Liver (tissue), 9 donors: ENCODE data around the gene NBEA. TPM values are rescaled to one million over a fixed set of nuclear protein-coding genes. Genes with fewer than 3 reads are reported as not detected.

ENCODE experiments used
- DNase-seq: peaks from one replicate; pipeline ENCODE4 v3.0.0-alpha.2; 2017; ENCODE audit warnings: low spot score
- H3K27ac ChIP-seq, 2 donors: one replicate each; pipeline ENCODE4 v1.7.0; 2013; ENCODE audit warnings: inconsistent platforms in 2 of 2, low read length in 2 of 2, control low read depth in 1 of 2, low read depth in 1 of 2, mild to moderate bottlenecking in 1 of 2
- H3K27me3 ChIP-seq, 4 donors: one replicate each; pipeline versions ENCODE4 v1.6.1 to v1.7.0; 2013; ENCODE audit warnings: low read length in 3 of 4, inconsistent platforms in 1 of 4, mild to moderate bottlenecking in 1 of 4, moderate library complexity in 1 of 4; ENCODE audit not compliant: control insufficient read depth in 4 of 4, insufficient read depth in 4 of 4
- H3K36me3 ChIP-seq, 4 donors: one replicate each; pipeline versions ENCODE4 v1.6.1 to v1.7.0; 2013; ENCODE audit warnings: low read length in 3 of 4, mild to moderate bottlenecking in 3 of 4, low read depth in 1 of 4, moderate library complexity in 1 of 4; ENCODE audit not compliant: control insufficient read depth in 4 of 4, insufficient read depth in 3 of 4
- H3K4me1 ChIP-seq, 4 donors: one replicate each; pipeline versions ENCODE4 v1.6.1 to v1.7.0; 2013; ENCODE audit warnings: low read length in 3 of 4, mild to moderate bottlenecking in 3 of 4, moderate library complexity in 1 of 4; ENCODE audit not compliant: control insufficient read depth in 4 of 4, insufficient read depth in 4 of 4
- H3K4me3 ChIP-seq, 3 donors: one replicate each; pipeline versions ENCODE4 v1.6.1 to v1.7.0; 2013; ENCODE audit warnings: low read length in 3 of 3, control low read depth in 1 of 3, low read depth in 1 of 3, mild to moderate bottlenecking in 1 of 3
- H3K9ac ChIP-seq, 2 donors: one replicate each; pipeline ENCODE4 v1.7.0; 2013; ENCODE audit warnings: low read length in 2 of 2, mild to moderate bottlenecking in 2 of 2, moderate library complexity in 2 of 2, control low read depth in 1 of 2, low read depth in 1 of 2
- H3K9me3 ChIP-seq, 4 donors: one replicate each; pipeline versions ENCODE4 v1.6.1 to v1.7.0; 2013; ENCODE audit warnings: low read length in 3 of 4; ENCODE audit not compliant: control insufficient read depth in 4 of 4
- EGR1 ChIP-seq, 2 donors: IDR thresholded peaks; 2 replicates each; pipeline ENCODE4 v1.6.1; 2016 to 2018; ENCODE audit warnings: antibody characterized with exemption in 2 of 2, low read depth in 2 of 2
- FOXA1 ChIP-seq: IDR thresholded peaks from 2 replicates; pipeline ENCODE4 v1.6.1; 2016; ENCODE audit warnings: antibody characterized with exemption
- GABPA ChIP-seq, 2 donors: IDR thresholded peaks in 1 of 2; conservative IDR thresholded peaks in 1 of 2; 2 replicates each; pipeline ENCODE4 v1.6.1; 2016; ENCODE audit warnings: antibody characterized with exemption in 2 of 2, mild to moderate bottlenecking in 1 of 2, moderate library complexity in 1 of 2
- HNF4A ChIP-seq, 2 donors: conservative IDR thresholded peaks; 2 replicates each; pipeline ENCODE4 v1.6.1; 2016; ENCODE audit warnings: antibody characterized with exemption in 2 of 2, mild to moderate bottlenecking in 2 of 2
- HNF4G ChIP-seq: IDR thresholded peaks from 2 replicates; pipeline ENCODE4 v1.6.1; 2016; ENCODE audit warnings: antibody characterized with exemption
- JUND ChIP-seq, 2 donors: IDR thresholded peaks; 2 replicates each; pipeline ENCODE4 v1.6.1; 2016; ENCODE audit warnings: antibody characterized with exemption in 2 of 2
- NR2F2 ChIP-seq: IDR thresholded peaks from 2 replicates; pipeline ENCODE4 v1.6.1; 2016; ENCODE audit warnings: antibody characterized with exemption
- RAD21 ChIP-seq, 2 donors: IDR thresholded peaks; 2 replicates each; pipeline ENCODE4 v1.6.1; 2016; ENCODE audit warnings: antibody characterized with exemption in 2 of 2, mild to moderate bottlenecking in 2 of 2
- RXRA ChIP-seq, 2 donors: IDR thresholded peaks; 2 replicates each; pipeline ENCODE4 v1.6.1; 2017 to 2018; ENCODE audit warnings: antibody characterized with exemption in 2 of 2, mild to moderate bottlenecking in 1 of 2
- SP1 ChIP-seq: IDR thresholded peaks from 2 replicates; pipeline ENCODE4 v1.6.1; 2018; ENCODE audit warnings: antibody characterized with exemption, mild to moderate bottlenecking
- YY1 ChIP-seq: IDR thresholded peaks from 2 replicates; pipeline ENCODE4 v1.6.1; 2016; ENCODE audit warnings: antibody characterized with exemption, mild to moderate bottlenecking
- WGBS: extraction: QIAGEN DNeasy Blood & Tissue Kit; methylation state at CpG from one replicate; pipeline ENCODE4 v1.1.7; 2013; 5-methylcytosine and 5-hydroxymethylcytosine counted together
- polyA plus RNA-seq, 2 donors: library from polyadenylated mRNA; stranded (reverse) in 1 of 2; unstranded in 1 of 2; fragments of 200-250 nt in 1 of 2; fragments of >200 nt in 1 of 2; fragmentation: Nextera tagmentation in 1 of 2; extraction: Ambion mirVana in 1 of 2; gene quantifications; one replicate each; pipeline versions ENCODE4 v1.2.1 to v1.2.3, GENCODE V29; 2013 to 2015
- total RNA-seq, 2 donors: library from RNA; depleted of rRNA; stranded (reverse); fragments of >200 nt; gene quantifications; one replicate each; pipeline ENCODE4 v1.2.3, GENCODE V29; 2014
- TF ChIP-seq, protein P1 (sequence below): IDR thresholded peaks from 2 replicates; pipeline ENCODE4 v1.6.1; 2016; ENCODE audit warnings: antibody characterized with exemption, mild to moderate bottlenecking
- TF ChIP-seq, protein P2 (sequence below): IDR thresholded peaks from 2 replicates; pipeline ENCODE4 v1.6.1; 2016; ENCODE audit warnings: antibody characterized with exemption
- TF ChIP-seq, protein P3 (sequence below): IDR thresholded peaks from 2 replicates; pipeline ENCODE4 v1.6.1; 2016; ENCODE audit warnings: antibody characterized with exemption
- TF ChIP-seq, protein P4 (sequence below): fragments of 150-350 bp; IDR thresholded peaks from 2 replicates; pipeline ENCODE4 v1.5.1; 2017; ENCODE audit warnings: improper control_type of control experiment, low read depth, low read length; ENCODE audit not compliant: missing input control
- TF ChIP-seq, protein P5 (sequence below): IDR thresholded peaks from 2 replicates; pipeline ENCODE4 v1.6.1; 2016; ENCODE audit warnings: antibody characterized with exemption
- donor health status: healthy.
- donor health status: healthy.
- donor health status: healthy.
- donor health status: healthy.
- donor health status: healthy.

Gene NBEA
- total and polyA plus RNA-seq, 4 donors: 0.24 to 3.5 (median 1.4) TPM

DNA sequence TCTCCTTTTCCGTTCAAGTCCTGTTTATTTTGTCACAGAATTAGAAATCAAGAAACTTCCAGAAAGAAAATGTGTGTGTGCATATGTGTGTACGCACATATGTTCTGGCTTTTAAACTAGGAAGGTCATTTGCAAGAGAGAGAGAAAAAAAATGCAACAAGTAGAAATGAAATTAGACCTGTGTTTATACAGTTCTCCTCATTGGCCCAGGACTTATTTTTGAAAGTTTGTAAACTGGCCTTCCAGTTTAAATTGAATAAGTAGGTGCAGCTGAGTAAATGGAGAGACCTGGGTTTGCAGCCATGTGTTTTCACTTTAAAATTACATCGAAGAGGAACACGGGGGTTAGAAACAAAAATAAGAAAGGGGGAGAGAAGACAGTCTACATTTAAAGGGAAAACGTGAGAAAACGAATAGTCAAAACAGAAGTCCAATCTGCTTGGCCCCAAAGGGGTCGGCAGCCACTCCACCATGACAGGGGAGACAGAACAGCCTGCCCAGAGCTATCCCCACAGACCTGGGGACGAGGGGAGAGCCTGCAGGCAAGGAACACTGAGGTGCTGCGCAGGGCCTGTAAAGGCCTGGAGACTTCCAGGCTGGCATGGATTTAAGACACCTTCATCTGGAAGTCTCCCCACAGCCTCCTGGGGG is 751.2 kb downstream of the NBEA start:
- H3K4me3 ChIP-seq: no peak overlapping the region
- no peaks in the 10 kb centered on the region for H3K4me1 ChIP-seq
- H3K27me3 ChIP-seq: no peaks in the 10 kb centered on the region
- no peak overlapping the region for H3K9ac ChIP-seq
- 79% methylated on average over 9 of the region's 9 CpGs for WGBS
- TF ChIP-seq SP1: no peak
- TF ChIP-seq NR2F2: no peak
- no peak for TF ChIP-seq FOXA1
- TF ChIP-seq HNF4A (conservative IDR thresholded peaks at IDR 0.05): no peak
- TF ChIP-seq RAD21 (IDR thresholded peaks at IDR 0.05): no peak
- no peak for TF ChIP-seq EGR1 (IDR thresholded peaks at IDR 0.05; ENCODE audit: low read depth in 2 of 2)
- TF ChIP-seq, protein P1, sequence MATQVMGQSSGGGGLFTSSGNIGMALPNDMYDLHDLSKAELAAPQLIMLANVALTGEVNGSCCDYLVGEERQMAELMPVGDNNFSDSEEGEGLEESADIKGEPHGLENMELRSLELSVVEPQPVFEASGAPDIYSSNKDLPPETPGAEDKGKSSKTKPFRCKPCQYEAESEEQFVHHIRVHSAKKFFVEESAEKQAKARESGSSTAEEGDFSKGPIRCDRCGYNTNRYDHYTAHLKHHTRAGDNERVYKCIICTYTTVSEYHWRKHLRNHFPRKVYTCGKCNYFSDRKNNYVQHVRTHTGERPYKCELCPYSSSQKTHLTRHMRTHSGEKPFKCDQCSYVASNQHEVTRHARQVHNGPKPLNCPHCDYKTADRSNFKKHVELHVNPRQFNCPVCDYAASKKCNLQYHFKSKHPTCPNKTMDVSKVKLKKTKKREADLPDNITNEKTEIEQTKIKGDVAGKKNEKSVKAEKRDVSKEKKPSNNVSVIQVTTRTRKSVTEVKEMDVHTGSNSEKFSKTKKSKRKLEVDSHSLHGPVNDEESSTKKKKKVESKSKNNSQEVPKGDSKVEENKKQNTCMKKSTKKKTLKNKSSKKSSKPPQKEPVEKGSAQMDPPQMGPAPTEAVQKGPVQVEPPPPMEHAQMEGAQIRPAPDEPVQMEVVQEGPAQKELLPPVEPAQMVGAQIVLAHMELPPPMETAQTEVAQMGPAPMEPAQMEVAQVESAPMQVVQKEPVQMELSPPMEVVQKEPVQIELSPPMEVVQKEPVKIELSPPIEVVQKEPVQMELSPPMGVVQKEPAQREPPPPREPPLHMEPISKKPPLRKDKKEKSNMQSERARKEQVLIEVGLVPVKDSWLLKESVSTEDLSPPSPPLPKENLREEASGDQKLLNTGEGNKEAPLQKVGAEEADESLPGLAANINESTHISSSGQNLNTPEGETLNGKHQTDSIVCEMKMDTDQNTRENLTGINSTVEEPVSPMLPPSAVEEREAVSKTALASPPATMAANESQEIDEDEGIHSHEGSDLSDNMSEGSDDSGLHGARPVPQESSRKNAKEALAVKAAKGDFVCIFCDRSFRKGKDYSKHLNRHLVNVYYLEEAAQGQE: no peak
- no peak for TF ChIP-seq RXRA (IDR thresholded peaks at IDR 0.05)
- TF ChIP-seq GABPA (IDR thresholded peaks at IDR 0.05 in 1 of 2, conservative IDR thresholded peaks at IDR 0.05 in 1 of 2): no peak
- TF ChIP-seq JUND (IDR thresholded peaks at IDR 0.05): no peak
- TF ChIP-seq, protein P2, sequence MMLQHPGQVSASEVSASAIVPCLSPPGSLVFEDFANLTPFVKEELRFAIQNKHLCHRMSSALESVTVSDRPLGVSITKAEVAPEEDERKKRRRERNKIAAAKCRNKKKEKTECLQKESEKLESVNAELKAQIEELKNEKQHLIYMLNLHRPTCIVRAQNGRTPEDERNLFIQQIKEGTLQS: no peak
- TF ChIP-seq, protein P3, sequence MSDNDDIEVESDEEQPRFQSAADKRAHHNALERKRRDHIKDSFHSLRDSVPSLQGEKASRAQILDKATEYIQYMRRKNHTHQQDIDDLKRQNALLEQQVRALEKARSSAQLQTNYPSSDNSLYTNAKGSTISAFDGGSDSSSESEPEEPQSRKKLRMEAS: no peak
- TF ChIP-seq, protein P4, sequence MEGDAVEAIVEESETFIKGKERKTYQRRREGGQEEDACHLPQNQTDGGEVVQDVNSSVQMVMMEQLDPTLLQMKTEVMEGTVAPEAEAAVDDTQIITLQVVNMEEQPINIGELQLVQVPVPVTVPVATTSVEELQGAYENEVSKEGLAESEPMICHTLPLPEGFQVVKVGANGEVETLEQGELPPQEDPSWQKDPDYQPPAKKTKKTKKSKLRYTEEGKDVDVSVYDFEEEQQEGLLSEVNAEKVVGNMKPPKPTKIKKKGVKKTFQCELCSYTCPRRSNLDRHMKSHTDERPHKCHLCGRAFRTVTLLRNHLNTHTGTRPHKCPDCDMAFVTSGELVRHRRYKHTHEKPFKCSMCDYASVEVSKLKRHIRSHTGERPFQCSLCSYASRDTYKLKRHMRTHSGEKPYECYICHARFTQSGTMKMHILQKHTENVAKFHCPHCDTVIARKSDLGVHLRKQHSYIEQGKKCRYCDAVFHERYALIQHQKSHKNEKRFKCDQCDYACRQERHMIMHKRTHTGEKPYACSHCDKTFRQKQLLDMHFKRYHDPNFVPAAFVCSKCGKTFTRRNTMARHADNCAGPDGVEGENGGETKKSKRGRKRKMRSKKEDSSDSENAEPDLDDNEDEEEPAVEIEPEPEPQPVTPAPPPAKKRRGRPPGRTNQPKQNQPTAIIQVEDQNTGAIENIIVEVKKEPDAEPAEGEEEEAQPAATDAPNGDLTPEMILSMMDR: no peak
- TF ChIP-seq, protein P5, sequence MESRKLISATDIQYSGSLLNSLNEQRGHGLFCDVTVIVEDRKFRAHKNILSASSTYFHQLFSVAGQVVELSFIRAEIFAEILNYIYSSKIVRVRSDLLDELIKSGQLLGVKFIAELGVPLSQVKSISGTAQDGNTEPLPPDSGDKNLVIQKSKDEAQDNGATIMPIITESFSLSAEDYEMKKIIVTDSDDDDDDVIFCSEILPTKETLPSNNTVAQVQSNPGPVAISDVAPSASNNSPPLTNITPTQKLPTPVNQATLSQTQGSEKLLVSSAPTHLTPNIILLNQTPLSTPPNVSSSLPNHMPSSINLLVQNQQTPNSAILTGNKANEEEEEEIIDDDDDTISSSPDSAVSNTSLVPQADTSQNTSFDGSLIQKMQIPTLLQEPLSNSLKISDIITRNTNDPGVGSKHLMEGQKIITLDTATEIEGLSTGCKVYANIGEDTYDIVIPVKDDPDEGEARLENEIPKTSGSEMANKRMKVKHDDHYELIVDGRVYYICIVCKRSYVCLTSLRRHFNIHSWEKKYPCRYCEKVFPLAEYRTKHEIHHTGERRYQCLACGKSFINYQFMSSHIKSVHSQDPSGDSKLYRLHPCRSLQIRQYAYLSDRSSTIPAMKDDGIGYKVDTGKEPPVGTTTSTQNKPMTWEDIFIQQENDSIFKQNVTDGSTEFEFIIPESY: no peak
- no peak for TF ChIP-seq YY1
- no peak for TF ChIP-seq HNF4G
- H3K27ac ChIP-seq: no peak overlapping the region
- H3K9me3 ChIP-seq: no peaks in the 10 kb centered on the region
- no peak for DNase-seq
- H3K36me3 ChIP-seq: no peaks in the 10 kb centered on the region
